ENCODE data around the gene GCHFR. TPM values are rescaled to one million over a fixed set of nuclear protein-coding genes. Genes with fewer than 3 reads are reported as not detected.

GCHFR gene
- total RNA-seq, 1 experiment from 2014 or later, result 59.2 TPM

DNA sequence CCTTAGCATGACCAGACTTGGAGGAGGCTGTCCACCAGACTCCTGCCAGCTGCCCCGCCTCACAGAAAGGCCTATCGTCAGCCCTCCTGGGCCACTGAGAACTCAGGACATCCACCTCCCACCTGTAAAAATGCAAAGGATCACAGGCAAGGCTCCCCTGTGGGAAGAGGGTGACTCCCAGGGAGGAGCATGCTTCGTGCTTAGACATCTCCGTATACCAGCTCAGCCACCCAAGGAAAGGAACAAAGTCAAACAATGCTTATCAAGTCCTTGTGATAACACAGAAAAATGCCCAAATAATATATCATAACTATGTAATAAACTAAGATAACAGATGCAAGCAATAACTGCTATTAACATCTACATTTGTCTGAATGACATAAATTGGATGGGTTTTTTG lies 13.0 kb upstream of the GCHFR start:
- ChIA-PET POLR2A (no interaction called here), CTCF (interaction anchor here (0.5 kb wide), 1 partner anchor 161 kb away, joined by 3 read pairs; no protein-coding TSS in a partner anchor)
- TF ChIP-seq, protein P1, sequence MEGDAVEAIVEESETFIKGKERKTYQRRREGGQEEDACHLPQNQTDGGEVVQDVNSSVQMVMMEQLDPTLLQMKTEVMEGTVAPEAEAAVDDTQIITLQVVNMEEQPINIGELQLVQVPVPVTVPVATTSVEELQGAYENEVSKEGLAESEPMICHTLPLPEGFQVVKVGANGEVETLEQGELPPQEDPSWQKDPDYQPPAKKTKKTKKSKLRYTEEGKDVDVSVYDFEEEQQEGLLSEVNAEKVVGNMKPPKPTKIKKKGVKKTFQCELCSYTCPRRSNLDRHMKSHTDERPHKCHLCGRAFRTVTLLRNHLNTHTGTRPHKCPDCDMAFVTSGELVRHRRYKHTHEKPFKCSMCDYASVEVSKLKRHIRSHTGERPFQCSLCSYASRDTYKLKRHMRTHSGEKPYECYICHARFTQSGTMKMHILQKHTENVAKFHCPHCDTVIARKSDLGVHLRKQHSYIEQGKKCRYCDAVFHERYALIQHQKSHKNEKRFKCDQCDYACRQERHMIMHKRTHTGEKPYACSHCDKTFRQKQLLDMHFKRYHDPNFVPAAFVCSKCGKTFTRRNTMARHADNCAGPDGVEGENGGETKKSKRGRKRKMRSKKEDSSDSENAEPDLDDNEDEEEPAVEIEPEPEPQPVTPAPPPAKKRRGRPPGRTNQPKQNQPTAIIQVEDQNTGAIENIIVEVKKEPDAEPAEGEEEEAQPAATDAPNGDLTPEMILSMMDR (IDR thresholded peaks at IDR 0.05; ENCODE audit: insufficient read depth in 1 of 2, low read depth in 1 of 2, low read length in 1 of 2, severe bottlenecking in 1 of 2, unreplicated experiment in 1 of 2), result no peak
- TSS peak; percentile 4 for BruUV-seq (replicated peaks)
- peaks cover 39% of the 10 kb centered on the region for H3K36me3 Mint-ChIP-seq (ENCODE audit: insufficient read depth, unreplicated experiment)
- Histone ChIP-seq H3K4me1 (peaks cover 15% of the 10 kb centered on the region), H3K4me3 (ENCODE audit: low read depth, low read length) (no peak overlapping the region), H3K36me3 (ENCODE audit: control insufficient read depth, insufficient read depth, low read length) (no peaks in the 10 kb centered on the region; the same call in 1 of the 2 replicates), H3K9me3 (no peaks in the 10 kb centered on the region), H3K27me3 (replicated peaks; ENCODE audit: control insufficient read depth, insufficient read depth, low read length) (no peaks in the 10 kb centered on the region)
- no peaks in the 10 kb centered on the region for H3K9me3 Mint-ChIP-seq (ENCODE audit: unreplicated experiment)
- H3K27ac Mint-ChIP-seq (ENCODE audit: unreplicated experiment), result no peak overlapping the region
- intact Hi-C loops (cut with micrococcal nuclease; ENCODE audit: unreplicated experiment), result no loop called here
- no peak overlapping the region for H3K4me3 Mint-ChIP-seq (ENCODE audit: unreplicated experiment)
- DNase-seq, result no peak
- H3K27me3 Mint-ChIP-seq (ENCODE audit: insufficient read depth, unreplicated experiment), result no peaks in the 10 kb centered on the region
- H3K4me1 Mint-ChIP-seq (ENCODE audit: low read depth, unreplicated experiment), result peaks cover 12% of the 10 kb centered on the region

DNA sequence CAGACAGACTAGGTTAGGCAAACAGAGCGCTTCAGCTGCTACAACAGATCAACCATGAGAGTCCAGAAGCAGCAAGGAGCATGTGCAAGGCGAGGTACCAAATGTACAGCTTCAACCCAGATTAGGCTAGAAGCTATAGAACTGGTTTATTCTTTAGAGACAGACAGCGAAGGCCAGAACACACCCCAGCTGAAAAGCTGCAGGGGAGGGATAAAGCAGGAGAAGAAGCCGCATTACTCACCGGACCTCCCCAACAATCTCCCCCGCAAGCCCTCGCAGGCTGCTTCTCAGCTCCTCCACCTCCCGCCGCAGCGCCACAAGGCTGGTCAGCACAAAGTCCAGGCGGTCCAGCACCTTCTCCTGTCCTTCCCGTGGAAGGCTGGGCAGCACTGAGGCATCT lies 12.1 kb upstream of the GCHFR start:
- Mint-ChIP-seq H3K27me3 (ENCODE audit: insufficient read depth, unreplicated experiment) (no peaks in the 10 kb centered on the region), H3K9me3 (ENCODE audit: unreplicated experiment) (no peaks in the 10 kb centered on the region), H3K4me1 (ENCODE audit: low read depth, unreplicated experiment) (peaks cover 12% of the 10 kb centered on the region), H3K4me3 (ENCODE audit: unreplicated experiment) (no peak overlapping the region), H3K36me3 (ENCODE audit: insufficient read depth, unreplicated experiment) (peaks cover 32% of the 10 kb centered on the region), H3K27ac (ENCODE audit: unreplicated experiment) (no peak overlapping the region)
- TF ChIP-seq, protein P1 (IDR thresholded peaks at IDR 0.05; ENCODE audit: insufficient read depth in 1 of 2, low read depth in 1 of 2, low read length in 1 of 2, severe bottlenecking in 1 of 2, unreplicated experiment in 1 of 2), result no peak
- ChIA-PET POLR2A (no interaction called here), CTCF (no interaction called here)
- Histone ChIP-seq H3K4me3 (ENCODE audit: low read depth, low read length) (no peak overlapping the region), H3K36me3 (ENCODE audit: control insufficient read depth, insufficient read depth, low read length) (no peaks in the 10 kb centered on the region; the same call in 1 of the 2 replicates), H3K4me1 (peaks cover 15% of the 10 kb centered on the region), H3K27me3 (replicated peaks; ENCODE audit: control insufficient read depth, insufficient read depth, low read length) (no peaks in the 10 kb centered on the region), H3K9me3 (no peaks in the 10 kb centered on the region)
- DNase-seq, result no peak
- intact Hi-C loops (cut with micrococcal nuclease; ENCODE audit: unreplicated experiment), result no loop called here
- BruUV-seq (replicated peaks), result no TSS peak

DNA sequence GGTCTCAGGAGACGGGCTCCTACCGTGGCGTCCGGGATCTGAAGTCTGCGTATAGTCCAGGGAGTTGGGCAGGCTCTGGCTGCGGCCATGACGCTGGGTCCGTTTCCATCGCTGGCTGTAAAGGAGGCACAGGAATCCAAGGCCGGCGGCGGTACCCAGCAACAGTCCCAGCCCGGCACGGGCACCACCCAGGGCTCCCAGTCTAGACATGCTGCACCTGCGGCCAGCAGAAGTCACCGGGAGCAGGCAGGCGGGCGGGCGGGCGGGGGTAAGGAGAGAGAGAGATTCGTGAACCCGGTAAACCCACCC lies 9.3 kb upstream of the GCHFR start:
- H3K27me3 ChIP-seq (replicated peaks; ENCODE audit: control insufficient read depth, insufficient read depth, low read length), result no peaks in the 10 kb centered on the region
- H3K27ac Mint-ChIP-seq (ENCODE audit: unreplicated experiment), result peak overlapping the region; percentile 99
- peak overlapping the region; percentile 91 for H3K4me3 Mint-ChIP-seq (ENCODE audit: unreplicated experiment)
- TF ChIP-seq, protein P1 (IDR thresholded peaks at IDR 0.05; ENCODE audit: insufficient read depth in 1 of 2, low read depth in 1 of 2, low read length in 1 of 2, severe bottlenecking in 1 of 2, unreplicated experiment in 1 of 2), result no peak
- CTCF ChIA-PET, result no interaction called here
- H3K9me3 ChIP-seq, result no peaks in the 10 kb centered on the region
- peak overlapping the region; percentile 68 for H3K4me3 ChIP-seq (ENCODE audit: low read depth, low read length)
- H3K36me3 Mint-ChIP-seq (ENCODE audit: insufficient read depth, unreplicated experiment), result peaks cover 18% of the 10 kb centered on the region
- H3K36me3 ChIP-seq (ENCODE audit: control insufficient read depth, insufficient read depth, low read length), result no peaks in the 10 kb centered on the region; the same call in 1 of the 2 replicates
- no TSS peak for BruUV-seq (replicated peaks)
- DNase-seq, result peak in 1 of 2 experiments; percentile 27
- H3K27me3 Mint-ChIP-seq (ENCODE audit: insufficient read depth, unreplicated experiment), result no peaks in the 10 kb centered on the region
- H3K9me3 Mint-ChIP-seq (ENCODE audit: unreplicated experiment), result no peaks in the 10 kb centered on the region
- POLR2A ChIA-PET, result interaction anchor here (1.3 kb wide), 1 partner anchor 9 kb away, joined by 4 read pairs; the partner anchor contains the start of gene GCHFR
- no peaks in the 10 kb centered on the region for H3K4me1 Mint-ChIP-seq (ENCODE audit: low read depth, unreplicated experiment)
- intact Hi-C loops (cut with micrococcal nuclease; ENCODE audit: unreplicated experiment), result loop anchor here (2.0 kb wide), 1 partner anchor 140 kb away; the partner anchor contains the start of gene VPS18
- no peaks in the 10 kb centered on the region for H3K4me1 ChIP-seq

Data from Caco-2 (cell line).